GM23338 (cell line): ENCODE results near the gene KRTAP10-10. TPM values are rescaled to one million over a fixed set of nuclear protein-coding genes. Genes with fewer than 3 reads are reported as not detected.

Experiments
- ATAC-seq: fragments of 200-7000 bp; cut with Tn5 transposase; 3 replicates; pipeline ENCODE4 v1.9.1; 2020
- DNase-seq: peaks from one replicate; pipeline ENCODE4 v3.0.0-alpha.2; 2015; ENCODE audit warnings: low spot score
- H2AFZ ChIP-seq: fragments of 200-600 bp; sonication (generic); 2 replicates; pipeline ENCODE4 v1.8.0; 2016; ENCODE audit warnings: antibody characterized with exemption, mild to moderate bottlenecking, moderate library complexity
- H3F3A ChIP-seq: fragments of 200-600 bp; sonication (generic); replicated peaks from 2 replicates; pipeline ENCODE4 v1.8.0; 2017; ENCODE audit warnings: antibody characterized with exemption, mixed run types, low read depth
- H3K27ac ChIP-seq: fragments of 200-600 bp; sonication (generic); 2 replicates; pipeline ENCODE4 v1.6.1; 2016; ENCODE audit warnings: low read depth
- H3K27me3 ChIP-seq: fragments of 200-600 bp; sonication (generic); 2 replicates; pipeline ENCODE4 v1.8.0; 2016; ENCODE audit warnings: mild to moderate bottlenecking, mixed run types, moderate library complexity; ENCODE audit not compliant: insufficient read depth
- H3K36me3 ChIP-seq: fragments of 200-600 bp; sonication (generic); 2 replicates; pipeline ENCODE4 v1.8.0; 2016; ENCODE audit warnings: mild to moderate bottlenecking; ENCODE audit not compliant: insufficient read depth
- H3K4me1 ChIP-seq: fragments of 200-600 bp; sonication (generic); 2 replicates; pipeline ENCODE4 v1.8.0; 2016; ENCODE audit warnings: mild to moderate bottlenecking, moderate library complexity; ENCODE audit not compliant: insufficient read depth
- H3K4me2 ChIP-seq: fragments of 200-600 bp; sonication (generic); 2 replicates; pipeline ENCODE4 v1.7.1; 2017; ENCODE audit warnings: mixed run types
- H3K4me3 ChIP-seq: fragments of 200-600 bp; sonication (generic); 2 replicates; pipeline ENCODE4 v1.6.1; 2016; ENCODE audit warnings: mixed run types
- H3K79me2 ChIP-seq: fragments of 200-600 bp; sonication (generic); replicated peaks from 2 replicates; pipeline ENCODE4 v1.8.0; 2017; ENCODE audit warnings: mild to moderate bottlenecking; ENCODE audit not compliant: insufficient read depth
- H3K9me2 ChIP-seq: fragments of 200-600 bp; sonication (generic); 2 replicates; pipeline ENCODE4 v1.8.0; 2017; ENCODE audit not compliant: insufficient read depth
- H4K20me1 ChIP-seq: fragments of 200-600 bp; sonication (generic); replicated peaks from 2 replicates; pipeline ENCODE4 v1.8.0; 2017; ENCODE audit warnings: mild to moderate bottlenecking; ENCODE audit not compliant: insufficient read depth
- H3K27ac Mint-ChIP-seq: 2 replicates; pipeline ENCODE4 v1.8.0; 2020; ENCODE audit warnings: inconsistent platforms, mild to moderate bottlenecking, moderate library complexity, mixed read lengths
- H3K27me3 Mint-ChIP-seq: 3 replicates; pipeline ENCODE4 v1.8.0; 2022; ENCODE audit warnings: low read depth, mild to moderate bottlenecking, moderate library complexity, mixed read lengths, inconsistent platforms; ENCODE audit not compliant: insufficient read depth, poor library complexity
- H3K36me3 Mint-ChIP-seq: 3 replicates; pipeline ENCODE4 v1.8.0; 2021; ENCODE audit warnings: low read depth, mild to moderate bottlenecking, inconsistent platforms, moderate library complexity, mixed read lengths
- H3K4me1 Mint-ChIP-seq: 3 replicates; pipeline ENCODE4 v1.8.0; 2020; ENCODE audit warnings: mild to moderate bottlenecking, inconsistent platforms, mixed read lengths
- H3K4me3 Mint-ChIP-seq: 3 replicates; pipeline ENCODE4 v1.8.0; 2021; ENCODE audit warnings: moderate library complexity, mild to moderate bottlenecking, inconsistent platforms, mixed read lengths
- H3K9me3 Mint-ChIP-seq: 3 replicates; pipeline ENCODE4 v1.8.0; 2020; ENCODE audit warnings: moderate library complexity, mild to moderate bottlenecking, inconsistent platforms, mixed read lengths
- CREB1 ChIP-seq: fragments of 250-450 bp; sonication (Bioruptor Pico); IDR thresholded peaks from 2 replicates; pipeline ENCODE4 v1.5.0; 2020; ENCODE audit warnings: low read depth, mild to moderate bottlenecking, moderate library complexity
- EZH2 ChIP-seq: fragments of 200-600 bp; sonication (generic); IDR thresholded peaks from one replicate; pipeline ENCODE4 v1.8.0; 2017; ENCODE audit warnings: antibody characterized with exemption, mild to moderate bottlenecking, low read depth; ENCODE audit not compliant: unreplicated experiment
- JUNB ChIP-seq: IDR thresholded peaks from one replicate; pipeline ENCODE4 v1.6.1; 2016; ENCODE audit warnings: antibody characterized with exemption; ENCODE audit not compliant: unreplicated experiment
- NANOG ChIP-seq: IDR thresholded peaks from 2 replicates; pipeline ENCODE4 v1.6.1; 2016; ENCODE audit warnings: antibody characterized with exemption, borderline replicate concordance
- POLR2AphosphoS5 ChIP-seq: IDR thresholded peaks from 2 replicates; pipeline ENCODE4 v1.6.1; 2016; ENCODE audit warnings: antibody characterized with exemption, low read depth
- STAT1 ChIP-seq: IDR thresholded peaks from one replicate; pipeline ENCODE4 v1.6.1; 2016; ENCODE audit warnings: antibody characterized with exemption; ENCODE audit not compliant: unreplicated experiment
- ZNF114 ChIP-seq: fragments of 250-450 bp; sonication (Bioruptor Pico); IDR thresholded peaks from 2 replicates; pipeline ENCODE4 v1.5.0; 2020; ENCODE audit warnings: mild to moderate bottlenecking, moderate library complexity
- ZNF331 ChIP-seq: fragments of 250-450 bp; sonication (Bioruptor Pico); IDR thresholded peaks from 2 replicates; pipeline ENCODE4 v1.5.0; 2020; ENCODE audit warnings: low read depth, mild to moderate bottlenecking, moderate library complexity
- polyA plus RNA-seq: library from polyadenylated mRNA; unstranded; fragments of >200 nt; fragmentation: Nextera tagmentation; extraction: Ambion mirVana; gene quantifications from 2 replicates; pipeline ENCODE4 v1.2.1, GENCODE V29; 2016
- total RNA-seq: library from RNA; depleted of rRNA; stranded (reverse); fragments of >200 nt; shearing (Covaris generic); gene quantifications from 2 replicates; pipeline ENCODE4 v1.2.3, GENCODE V29; 2014
- TF ChIP-seq, protein P1 (sequence below), 2 experiments: fragments of 200-600 bp in 1 of 2; sonication (generic) in 1 of 2; conservative IDR thresholded peaks; 2 replicates each; pipeline versions ENCODE4 v1.5.1 to v1.6.1; 2016 to 2017; ENCODE audit warnings: antibody characterized with exemption in 2 of 2, low read depth in 2 of 2, mild to moderate bottlenecking in 2 of 2, moderate library complexity in 1 of 2
- TF ChIP-seq, protein P2 (sequence below): fragments of 250-450 bp; sonication (Bioruptor Pico); IDR thresholded peaks from 2 replicates; pipeline ENCODE4 v1.5.0; 2020; ENCODE audit warnings: mild to moderate bottlenecking, moderate library complexity
- TF ChIP-seq, protein P3 (sequence below): IDR thresholded peaks from 2 replicates; pipeline ENCODE4 v1.6.1; 2016; ENCODE audit warnings: antibody characterized with exemption
- TF ChIP-seq, protein P4 (sequence below): IDR thresholded peaks from one replicate; pipeline ENCODE4 v1.6.1; 2018; ENCODE audit warnings: antibody characterized with exemption; ENCODE audit not compliant: unreplicated experiment

KRTAP10-10 gene
- total and polyA plus RNA-seq, 2 experiments from 2014 or later: not detected

DNA sequence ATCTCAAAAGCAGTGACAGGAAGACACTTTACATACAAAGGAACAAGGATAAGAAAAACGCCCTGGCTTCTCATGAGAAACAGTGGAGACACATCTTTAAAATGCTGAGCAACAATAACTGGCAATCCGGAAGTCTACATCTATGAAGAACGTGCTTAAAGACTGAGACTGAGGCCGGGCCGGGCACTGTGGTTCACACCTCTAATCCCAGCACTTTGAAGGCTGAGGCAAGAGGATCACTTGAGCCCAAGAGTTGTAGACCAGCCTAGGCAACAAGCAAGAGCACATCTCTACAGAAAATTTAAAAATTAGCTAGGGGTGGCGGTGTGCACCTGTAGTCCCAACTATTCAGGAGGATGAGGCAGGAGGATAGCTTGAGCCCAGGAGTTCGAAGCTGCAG, 46.9 kb downstream of the KRTAP10-10 start:
- Histone ChIP-seq H4K20me1 (no peaks in the 10 kb centered on the region), H3K4me1 (peaks cover 6% of the 10 kb centered on the region), H3K36me3 (no peaks in the 10 kb centered on the region), H2AFZ (no peak overlapping the region), H3K4me2 (no peak overlapping the region), H3F3A (0 out of 2 replicates have a peak, but pooled peaks cover 4% of the 10 kb centered on the region), H3K27me3 (no peaks in the 10 kb centered on the region), H3K4me3 (no peak overlapping the region), H3K27ac (no peak overlapping the region), H3K9me2 (no peaks in the 10 kb centered on the region), H3K79me2 (no peaks in the 10 kb centered on the region)
- no peak for DNase-seq
- Mint-ChIP-seq H3K9me3 (no peaks in the 10 kb centered on the region; the same call in none of the 3 replicates), H3K4me3 (no peak overlapping the region), H3K4me1 (peaks cover 24% of the 10 kb centered on the region), H3K36me3 (no peaks in the 10 kb centered on the region), H3K27me3 (peaks cover 16% of the 10 kb centered on the region), H3K27ac (no peak overlapping the region)
- no peak for ATAC-seq
- TF ChIP-seq, protein P1, sequence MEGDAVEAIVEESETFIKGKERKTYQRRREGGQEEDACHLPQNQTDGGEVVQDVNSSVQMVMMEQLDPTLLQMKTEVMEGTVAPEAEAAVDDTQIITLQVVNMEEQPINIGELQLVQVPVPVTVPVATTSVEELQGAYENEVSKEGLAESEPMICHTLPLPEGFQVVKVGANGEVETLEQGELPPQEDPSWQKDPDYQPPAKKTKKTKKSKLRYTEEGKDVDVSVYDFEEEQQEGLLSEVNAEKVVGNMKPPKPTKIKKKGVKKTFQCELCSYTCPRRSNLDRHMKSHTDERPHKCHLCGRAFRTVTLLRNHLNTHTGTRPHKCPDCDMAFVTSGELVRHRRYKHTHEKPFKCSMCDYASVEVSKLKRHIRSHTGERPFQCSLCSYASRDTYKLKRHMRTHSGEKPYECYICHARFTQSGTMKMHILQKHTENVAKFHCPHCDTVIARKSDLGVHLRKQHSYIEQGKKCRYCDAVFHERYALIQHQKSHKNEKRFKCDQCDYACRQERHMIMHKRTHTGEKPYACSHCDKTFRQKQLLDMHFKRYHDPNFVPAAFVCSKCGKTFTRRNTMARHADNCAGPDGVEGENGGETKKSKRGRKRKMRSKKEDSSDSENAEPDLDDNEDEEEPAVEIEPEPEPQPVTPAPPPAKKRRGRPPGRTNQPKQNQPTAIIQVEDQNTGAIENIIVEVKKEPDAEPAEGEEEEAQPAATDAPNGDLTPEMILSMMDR (conservative IDR thresholded peaks at IDR 0.05; ENCODE audit: low read depth in 2 of 2): no peak
- TF ChIP-seq, protein P2, sequence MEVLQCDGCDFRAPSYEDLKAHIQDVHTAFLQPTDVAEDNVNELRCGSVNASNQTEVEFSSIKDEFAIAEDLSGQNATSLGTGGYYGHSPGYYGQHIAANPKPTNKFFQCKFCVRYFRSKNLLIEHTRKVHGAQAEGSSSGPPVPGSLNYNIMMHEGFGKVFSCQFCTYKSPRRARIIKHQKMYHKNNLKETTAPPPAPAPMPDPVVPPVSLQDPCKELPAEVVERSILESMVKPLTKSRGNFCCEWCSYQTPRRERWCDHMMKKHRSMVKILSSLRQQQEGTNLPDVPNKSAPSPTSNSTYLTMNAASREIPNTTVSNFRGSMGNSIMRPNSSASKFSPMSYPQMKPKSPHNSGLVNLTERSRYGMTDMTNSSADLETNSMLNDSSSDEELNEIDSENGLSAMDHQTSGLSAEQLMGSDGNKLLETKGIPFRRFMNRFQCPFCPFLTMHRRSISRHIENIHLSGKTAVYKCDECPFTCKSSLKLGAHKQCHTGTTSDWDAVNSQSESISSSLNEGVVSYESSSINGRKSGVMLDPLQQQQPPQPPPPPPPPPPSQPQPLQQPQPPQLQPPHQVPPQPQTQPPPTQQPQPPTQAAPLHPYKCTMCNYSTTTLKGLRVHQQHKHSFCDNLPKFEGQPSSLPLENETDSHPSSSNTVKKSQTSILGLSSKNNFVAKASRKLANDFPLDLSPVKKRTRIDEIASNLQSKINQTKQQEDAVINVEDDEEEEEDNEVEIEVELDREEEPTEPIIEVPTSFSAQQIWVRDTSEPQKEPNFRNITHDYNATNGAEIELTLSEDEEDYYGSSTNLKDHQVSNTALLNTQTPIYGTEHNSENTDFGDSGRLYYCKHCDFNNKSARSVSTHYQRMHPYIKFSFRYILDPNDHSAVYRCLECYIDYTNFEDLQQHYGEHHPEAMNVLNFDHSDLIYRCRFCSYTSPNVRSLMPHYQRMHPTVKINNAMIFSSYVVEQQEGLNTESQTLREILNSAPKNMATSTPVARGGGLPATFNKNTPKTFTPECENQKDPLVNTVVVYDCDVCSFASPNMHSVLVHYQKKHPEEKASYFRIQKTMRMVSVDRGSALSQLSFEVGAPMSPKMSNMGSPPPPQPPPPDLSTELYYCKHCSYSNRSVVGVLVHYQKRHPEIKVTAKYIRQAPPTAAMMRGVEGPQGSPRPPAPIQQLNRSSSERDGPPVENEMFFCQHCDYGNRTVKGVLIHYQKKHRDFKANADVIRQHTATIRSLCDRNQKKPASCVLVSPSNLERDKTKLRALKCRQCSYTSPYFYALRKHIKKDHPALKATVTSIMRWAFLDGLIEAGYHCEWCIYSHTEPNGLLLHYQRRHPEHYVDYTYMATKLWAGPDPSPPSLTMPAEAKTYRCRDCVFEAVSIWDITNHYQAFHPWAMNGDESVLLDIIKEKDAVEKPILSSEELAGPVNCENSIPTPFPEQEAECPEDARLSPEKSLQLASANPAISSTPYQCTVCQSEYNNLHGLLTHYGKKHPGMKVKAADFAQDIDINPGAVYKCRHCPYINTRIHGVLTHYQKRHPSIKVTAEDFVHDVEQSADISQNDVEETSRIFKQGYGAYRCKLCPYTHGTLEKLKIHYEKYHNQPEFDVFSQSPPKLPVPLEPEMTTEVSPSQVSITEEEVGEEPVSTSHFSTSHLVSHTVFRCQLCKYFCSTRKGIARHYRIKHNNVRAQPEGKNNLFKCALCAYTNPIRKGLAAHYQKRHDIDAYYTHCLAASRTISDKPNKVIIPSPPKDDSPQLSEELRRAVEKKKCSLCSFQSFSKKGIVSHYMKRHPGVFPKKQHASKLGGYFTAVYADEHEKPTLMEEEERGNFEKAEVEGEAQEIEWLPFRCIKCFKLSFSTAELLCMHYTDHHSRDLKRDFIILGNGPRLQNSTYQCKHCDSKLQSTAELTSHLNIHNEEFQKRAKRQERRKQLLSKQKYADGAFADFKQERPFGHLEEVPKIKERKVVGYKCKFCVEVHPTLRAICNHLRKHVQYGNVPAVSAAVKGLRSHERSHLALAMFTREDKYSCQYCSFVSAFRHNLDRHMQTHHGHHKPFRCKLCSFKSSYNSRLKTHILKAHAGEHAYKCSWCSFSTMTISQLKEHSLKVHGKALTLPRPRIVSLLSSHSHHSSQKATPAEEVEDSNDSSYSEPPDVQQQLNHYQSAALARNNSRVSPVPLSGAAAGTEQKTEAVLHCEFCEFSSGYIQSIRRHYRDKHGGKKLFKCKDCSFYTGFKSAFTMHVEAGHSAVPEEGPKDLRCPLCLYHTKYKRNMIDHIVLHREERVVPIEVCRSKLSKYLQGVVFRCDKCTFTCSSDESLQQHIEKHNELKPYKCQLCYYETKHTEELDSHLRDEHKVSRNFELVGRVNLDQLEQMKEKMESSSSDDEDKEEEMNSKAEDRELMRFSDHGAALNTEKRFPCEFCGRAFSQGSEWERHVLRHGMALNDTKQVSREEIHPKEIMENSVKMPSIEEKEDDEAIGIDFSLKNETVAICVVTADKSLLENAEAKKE (CRISPR knock-in tag): no peak
- TF ChIP-seq ZNF331 (CRISPR knock-in tag) (no peak), JUNB (no peak), POLR2AphosphoS5 (no peak), EZH2 (no peak), ZNF114 (CRISPR knock-in tag) (no peak), NANOG (no peak), STAT1 (no peak), CREB1 (CRISPR knock-in tag) (no peak)
- TF ChIP-seq, protein P3, sequence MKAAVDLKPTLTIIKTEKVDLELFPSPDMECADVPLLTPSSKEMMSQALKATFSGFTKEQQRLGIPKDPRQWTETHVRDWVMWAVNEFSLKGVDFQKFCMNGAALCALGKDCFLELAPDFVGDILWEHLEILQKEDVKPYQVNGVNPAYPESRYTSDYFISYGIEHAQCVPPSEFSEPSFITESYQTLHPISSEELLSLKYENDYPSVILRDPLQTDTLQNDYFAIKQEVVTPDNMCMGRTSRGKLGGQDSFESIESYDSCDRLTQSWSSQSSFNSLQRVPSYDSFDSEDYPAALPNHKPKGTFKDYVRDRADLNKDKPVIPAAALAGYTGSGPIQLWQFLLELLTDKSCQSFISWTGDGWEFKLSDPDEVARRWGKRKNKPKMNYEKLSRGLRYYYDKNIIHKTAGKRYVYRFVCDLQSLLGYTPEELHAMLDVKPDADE: no peak
- TF ChIP-seq, protein P4, sequence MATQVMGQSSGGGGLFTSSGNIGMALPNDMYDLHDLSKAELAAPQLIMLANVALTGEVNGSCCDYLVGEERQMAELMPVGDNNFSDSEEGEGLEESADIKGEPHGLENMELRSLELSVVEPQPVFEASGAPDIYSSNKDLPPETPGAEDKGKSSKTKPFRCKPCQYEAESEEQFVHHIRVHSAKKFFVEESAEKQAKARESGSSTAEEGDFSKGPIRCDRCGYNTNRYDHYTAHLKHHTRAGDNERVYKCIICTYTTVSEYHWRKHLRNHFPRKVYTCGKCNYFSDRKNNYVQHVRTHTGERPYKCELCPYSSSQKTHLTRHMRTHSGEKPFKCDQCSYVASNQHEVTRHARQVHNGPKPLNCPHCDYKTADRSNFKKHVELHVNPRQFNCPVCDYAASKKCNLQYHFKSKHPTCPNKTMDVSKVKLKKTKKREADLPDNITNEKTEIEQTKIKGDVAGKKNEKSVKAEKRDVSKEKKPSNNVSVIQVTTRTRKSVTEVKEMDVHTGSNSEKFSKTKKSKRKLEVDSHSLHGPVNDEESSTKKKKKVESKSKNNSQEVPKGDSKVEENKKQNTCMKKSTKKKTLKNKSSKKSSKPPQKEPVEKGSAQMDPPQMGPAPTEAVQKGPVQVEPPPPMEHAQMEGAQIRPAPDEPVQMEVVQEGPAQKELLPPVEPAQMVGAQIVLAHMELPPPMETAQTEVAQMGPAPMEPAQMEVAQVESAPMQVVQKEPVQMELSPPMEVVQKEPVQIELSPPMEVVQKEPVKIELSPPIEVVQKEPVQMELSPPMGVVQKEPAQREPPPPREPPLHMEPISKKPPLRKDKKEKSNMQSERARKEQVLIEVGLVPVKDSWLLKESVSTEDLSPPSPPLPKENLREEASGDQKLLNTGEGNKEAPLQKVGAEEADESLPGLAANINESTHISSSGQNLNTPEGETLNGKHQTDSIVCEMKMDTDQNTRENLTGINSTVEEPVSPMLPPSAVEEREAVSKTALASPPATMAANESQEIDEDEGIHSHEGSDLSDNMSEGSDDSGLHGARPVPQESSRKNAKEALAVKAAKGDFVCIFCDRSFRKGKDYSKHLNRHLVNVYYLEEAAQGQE: no peak
